HCT116 (cell line): ENCODE data around the gene NPDC1.

Experiments used
- CBX3 ChIP-seq: IDR thresholded peaks from 2 replicates; pipeline ENCODE4 v1.6.1; 2012; ENCODE audit warnings: low read depth
- EGR1 ChIP-seq: IDR thresholded peaks from 2 replicates; pipeline ENCODE4 v1.6.1; 2012; ENCODE audit warnings: low read depth
- ELF1 ChIP-seq: IDR thresholded peaks from 2 replicates; pipeline ENCODE4 v1.6.1; 2012; ENCODE audit warnings: low read depth, borderline replicate concordance
- EZH2 ChIP-seq: fragments of 200-600 bp; sonication (generic); IDR thresholded peaks from 2 replicates; pipeline ENCODE4 v1.6.1; 2017; ENCODE audit warnings: antibody characterized with exemption, mixed run types
- FOSL1 ChIP-seq: IDR thresholded peaks from 2 replicates; pipeline ENCODE4 v1.6.1; 2012; ENCODE audit warnings: low read depth
- JUND ChIP-seq: IDR thresholded peaks from 2 replicates; pipeline ENCODE4 v1.6.1; 2012
- MAX ChIP-seq: IDR thresholded peaks from 2 replicates; pipeline ENCODE4 v1.6.1; 2012
- POLR2A ChIP-seq: IDR thresholded peaks from 2 replicates; pipeline ENCODE4 v1.7.0; 2011; ENCODE audit warnings: borderline replicate concordance; ENCODE audit not compliant: insufficient read depth, insufficient read length; ENCODE audit errors: extremely low read depth
- POLR2AphosphoS5 ChIP-seq: IDR thresholded peaks from 2 replicates; pipeline ENCODE4 v1.6.1; 2011; ENCODE audit warnings: mild to moderate bottlenecking, low read depth, low read length, moderate library complexity
- RAD21 ChIP-seq: IDR thresholded peaks from 2 replicates; pipeline ENCODE4 v1.6.1; 2012; ENCODE audit warnings: low read depth, mild to moderate bottlenecking
- SP1 ChIP-seq: IDR thresholded peaks from 2 replicates; pipeline ENCODE4 v1.6.1; 2012; ENCODE audit warnings: low read depth
- YY1 ChIP-seq: IDR thresholded peaks from 2 replicates; pipeline ENCODE4 v1.6.1; 2011; ENCODE audit warnings: low read length, low read depth, moderate library complexity, mild to moderate bottlenecking; ENCODE audit not compliant: insufficient replicate concordance; ENCODE audit errors: extremely low read depth
- ZNF274 ChIP-seq: fragments of 200-500 bp; sonication (Bioruptor generic); IDR thresholded peaks from 2 replicates; pipeline ENCODE4 v1.6.1; 2014; ENCODE audit warnings: mild to moderate bottlenecking, low read depth, low read length, inconsistent platforms
- TF ChIP-seq, protein P1 (sequence below), 3 experiments: fragments of 200-600 bp in 1 of 3; sonication (generic) in 1 of 3; IDR thresholded peaks in 2 of 3; conservative IDR thresholded peaks in 1 of 3; 2 replicates each; pipeline ENCODE4 v1.5.1; 2012 to 2017; ENCODE audit warnings: low read depth in 2 of 3, low read length in 2 of 3, antibody characterized with exemption in 1 of 3, borderline replicate concordance in 1 of 3, control low read depth in 1 of 3, mild to moderate bottlenecking in 1 of 3, mixed read lengths in 1 of 3, mixed run types in 1 of 3, moderate library complexity in 1 of 3; ENCODE audit not compliant: insufficient read depth in 1 of 3

DNA sequence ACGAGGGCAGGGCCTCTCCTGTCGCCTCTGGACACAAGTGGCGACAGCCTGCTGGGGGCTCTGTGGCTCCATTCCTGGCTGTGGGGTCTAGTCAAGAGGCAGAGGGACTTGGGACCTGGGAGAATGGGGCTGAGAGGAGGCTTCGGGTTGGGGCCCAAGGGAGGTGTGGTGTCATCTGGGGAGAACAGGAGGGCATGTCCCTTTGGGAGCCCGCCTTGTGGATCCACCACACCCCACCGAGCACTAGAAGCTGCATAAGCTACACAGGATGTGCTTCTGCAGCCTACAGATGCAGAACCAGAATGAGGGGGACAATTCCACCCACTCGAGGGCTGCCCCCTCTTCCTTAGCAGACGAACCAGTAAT, 36.9 kb upstream of the NPDC1 start:
- TF ChIP-seq POLR2A (no peak), JUND (no peak), RAD21 (no peak), SP1 (no peak), EGR1 (no peak), ZNF274 (no peak), ELF1 (no peak), EZH2 (no peak), FOSL1 (no peak), CBX3 (no peak), MAX (no peak), POLR2AphosphoS5 (no peak), YY1 (no peak)
- TF ChIP-seq, protein P1, sequence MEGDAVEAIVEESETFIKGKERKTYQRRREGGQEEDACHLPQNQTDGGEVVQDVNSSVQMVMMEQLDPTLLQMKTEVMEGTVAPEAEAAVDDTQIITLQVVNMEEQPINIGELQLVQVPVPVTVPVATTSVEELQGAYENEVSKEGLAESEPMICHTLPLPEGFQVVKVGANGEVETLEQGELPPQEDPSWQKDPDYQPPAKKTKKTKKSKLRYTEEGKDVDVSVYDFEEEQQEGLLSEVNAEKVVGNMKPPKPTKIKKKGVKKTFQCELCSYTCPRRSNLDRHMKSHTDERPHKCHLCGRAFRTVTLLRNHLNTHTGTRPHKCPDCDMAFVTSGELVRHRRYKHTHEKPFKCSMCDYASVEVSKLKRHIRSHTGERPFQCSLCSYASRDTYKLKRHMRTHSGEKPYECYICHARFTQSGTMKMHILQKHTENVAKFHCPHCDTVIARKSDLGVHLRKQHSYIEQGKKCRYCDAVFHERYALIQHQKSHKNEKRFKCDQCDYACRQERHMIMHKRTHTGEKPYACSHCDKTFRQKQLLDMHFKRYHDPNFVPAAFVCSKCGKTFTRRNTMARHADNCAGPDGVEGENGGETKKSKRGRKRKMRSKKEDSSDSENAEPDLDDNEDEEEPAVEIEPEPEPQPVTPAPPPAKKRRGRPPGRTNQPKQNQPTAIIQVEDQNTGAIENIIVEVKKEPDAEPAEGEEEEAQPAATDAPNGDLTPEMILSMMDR (IDR thresholded peaks at IDR 0.05 in 2 of 3, conservative IDR thresholded peaks at IDR 0.05 in 1 of 3; ENCODE audit: borderline replicate concordance in 1 of 3, insufficient read depth in 1 of 3, low read depth in 2 of 3, low read length in 2 of 3) = no peak
